CD4-positive, alpha-beta T cell treated with Interleukin-6 at 100 ng/mL for 8 hours (primary cell): ENCODE measurements around the gene CYP17A1.
"Not testable (repeated sequence)": the region's sequence is repeated elsewhere in the genome, so short reads cannot be mapped to it uniquely, and the experiment has no call there.

Source experiments
- DNase-seq: peaks from one replicate; pipeline ENCODE4 v3.0.0-alpha.2; 2020; ENCODE audit warnings: mixed read lengths, low spot score

Gene CYP17A1

GRCh38 chr10:102835007-102835482 lies 2.2 kb downstream of the CYP17A1 start:
- DNase-seq: peak; percentile 69

- DNase-seq: no peak
These were observed 3.1 kb downstream of the CYP17A1 start for GRCh38 chr10:102834143-102834542.

GRCh38 chr10:102832987-102833386 lies 4.2 kb downstream of the CYP17A1 start:
- no peak for DNase-seq

GRCh38 chr10:102832248-102832647 lies 5.0 kb downstream of the CYP17A1 start:
- no peak for DNase-seq

GRCh38 chr10:102831322-102832071 lies 5.7 kb downstream of the CYP17A1 start:
- DNase-seq: no peak

GRCh38 chr10:102827597-102827975 lies 9.6 kb downstream of the CYP17A1 start:
- DNase-seq: no peak

GRCh38 chr10:102826148-102826796 lies 10.9 kb downstream of the CYP17A1 start:
- DNase-seq: no peak

- DNase-seq: no peak
These were observed 12.5 kb downstream of the CYP17A1 start for GRCh38 chr10:102824664-102825063.

GRCh38 chr10:102822222-102822621 lies 15.0 kb downstream of the CYP17A1 start:
- no peak for DNase-seq

GRCh38 chr10:102820008-102820407 lies 17.2 kb downstream of the CYP17A1 start:
- not testable (repeated sequence) for DNase-seq

- DNase-seq: no peak
These were observed 18.2 kb downstream of the CYP17A1 start for GRCh38 chr10:102819054-102819453.

- DNase-seq: no peak
These were observed 20.0 kb downstream of the CYP17A1 start for GRCh38 chr10:102817175-102817574.

GRCh38 chr10:102815790-102816549 lies 21.2 kb downstream of the CYP17A1 start:
- DNase-seq: no peak

GRCh38 chr10:102814873-102815661 lies 22.1 kb downstream of the CYP17A1 start:
- DNase-seq: no peak

- no peak for DNase-seq
These were observed 22.8 kb downstream of the CYP17A1 start for GRCh38 chr10:102814453-102814871.

GRCh38 chr10:102813734-102814452 lies 23.3 kb downstream of the CYP17A1 start:
- DNase-seq: no peak

- DNase-seq: no peak
These were observed 24.1 kb downstream of the CYP17A1 start for GRCh38 chr10:102813017-102813541.

- DNase-seq: no peak
These were observed 24.9 kb downstream of the CYP17A1 start for GRCh38 chr10:102812231-102812876.

GRCh38 chr10:102811346-102811745 lies 25.9 kb downstream of the CYP17A1 start:
- no peak for DNase-seq

GRCh38 chr10:102808380-102808779 lies 28.8 kb downstream of the CYP17A1 start:
- no peak for DNase-seq
